ENCODE data around the gene ZNF614. TPM values are rescaled to one million over a fixed set of nuclear protein-coding genes. Genes with fewer than 3 reads are reported as not detected.

ZNF614 gene
- 7.8 and 8.4 TPM in 2 replicates for total RNA-seq

GRCh38 chr19:52028027-52028779 is at the start of gene ZNF614:
ZNF614 (minus strand) TSS chr19:52028379; CDS start chr19:52025745, 2,634 bp downstream.

DNA sequence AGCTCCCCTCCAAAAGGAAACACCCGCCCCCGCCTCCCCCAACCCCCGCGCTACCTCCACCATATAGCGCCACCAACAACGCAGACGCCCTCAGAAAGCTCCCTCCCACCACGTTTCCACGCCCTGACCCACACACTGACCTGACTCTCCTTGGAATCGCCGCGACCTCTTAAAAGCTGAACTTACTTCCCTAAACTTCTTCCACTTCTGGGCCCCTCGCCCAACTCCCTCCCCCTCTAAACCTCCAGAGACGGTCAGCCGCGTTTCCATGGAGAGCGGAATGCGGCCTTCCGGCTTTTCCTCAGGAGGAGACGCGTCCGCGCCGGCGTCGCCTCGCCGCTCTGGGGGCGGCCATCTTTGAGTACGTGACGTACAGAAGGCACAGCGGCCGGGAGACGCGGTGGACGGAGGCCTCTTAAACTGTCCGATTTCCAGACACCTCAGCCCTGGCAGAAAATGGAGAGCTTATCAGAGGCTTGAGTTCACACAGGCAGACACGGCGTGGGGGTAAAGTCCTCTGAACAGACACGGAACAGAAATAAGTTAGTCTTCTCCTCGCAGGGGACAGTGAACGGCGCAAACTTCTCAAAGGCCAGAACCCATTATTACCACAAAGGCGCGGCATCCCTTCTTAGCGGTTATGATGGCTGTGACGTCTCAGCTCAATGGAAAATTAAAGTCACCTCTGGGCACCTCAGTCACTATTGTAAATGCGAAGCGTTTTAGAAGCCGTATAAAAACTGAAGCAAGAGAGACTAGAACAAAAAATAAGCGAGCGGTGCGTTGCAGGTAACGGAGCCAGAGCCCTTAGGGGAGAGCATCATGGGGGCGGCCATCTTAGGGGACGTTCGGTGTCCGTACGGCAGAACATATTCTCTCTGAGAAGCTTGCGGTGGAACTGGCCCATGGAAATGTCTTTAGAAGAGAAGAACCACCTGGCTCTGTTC is 20.6 kb upstream of the ZNF614 start, which contains the start of gene ZNF432:
ZNF432 (minus strand) TSS at position 284 of the 947 bp plus-strand sequence. CDS start 1,970 bp downstream, outside the sequence.

DNA sequence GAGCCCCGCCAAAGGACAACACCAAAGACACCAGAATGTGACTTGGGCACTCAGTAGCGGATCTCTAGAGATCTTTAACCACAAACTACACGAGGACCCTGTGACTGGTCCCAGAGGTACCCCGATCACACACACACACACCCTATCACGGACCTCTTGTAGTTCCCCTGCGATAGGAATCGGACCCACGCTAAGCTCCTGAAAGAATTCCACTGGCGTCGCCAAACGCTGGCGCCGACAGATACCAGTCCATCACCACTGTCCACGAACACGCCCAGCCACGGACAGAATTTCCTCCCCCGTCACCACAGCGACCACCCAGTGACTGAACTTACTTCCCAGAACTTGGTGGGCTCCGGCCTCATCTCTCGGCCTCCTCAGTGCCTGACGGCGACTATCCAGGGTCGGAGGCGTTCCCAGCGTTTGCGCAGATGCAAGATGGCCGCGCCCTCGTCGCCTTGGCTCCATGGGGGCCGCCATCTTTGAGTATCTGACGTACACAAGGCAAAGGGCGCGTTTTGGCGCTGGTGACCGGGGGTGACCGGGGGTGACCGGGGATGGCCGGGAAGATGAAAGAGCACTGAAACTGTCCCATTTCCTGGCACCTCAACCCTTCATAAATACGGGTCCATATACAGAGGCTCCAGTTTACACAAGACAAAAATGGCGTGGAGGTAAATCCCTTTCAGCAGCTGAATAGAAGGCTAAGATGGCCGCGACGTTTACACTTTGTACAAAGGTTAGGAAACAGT is 20.2 kb downstream of the ZNF614 start, which contains the start of gene ZNF615:
ZNF615 (minus strand) TSS at position 406 of the 752 bp plus-strand sequence. CDS start 4,500 bp downstream, outside the sequence.

DNA sequence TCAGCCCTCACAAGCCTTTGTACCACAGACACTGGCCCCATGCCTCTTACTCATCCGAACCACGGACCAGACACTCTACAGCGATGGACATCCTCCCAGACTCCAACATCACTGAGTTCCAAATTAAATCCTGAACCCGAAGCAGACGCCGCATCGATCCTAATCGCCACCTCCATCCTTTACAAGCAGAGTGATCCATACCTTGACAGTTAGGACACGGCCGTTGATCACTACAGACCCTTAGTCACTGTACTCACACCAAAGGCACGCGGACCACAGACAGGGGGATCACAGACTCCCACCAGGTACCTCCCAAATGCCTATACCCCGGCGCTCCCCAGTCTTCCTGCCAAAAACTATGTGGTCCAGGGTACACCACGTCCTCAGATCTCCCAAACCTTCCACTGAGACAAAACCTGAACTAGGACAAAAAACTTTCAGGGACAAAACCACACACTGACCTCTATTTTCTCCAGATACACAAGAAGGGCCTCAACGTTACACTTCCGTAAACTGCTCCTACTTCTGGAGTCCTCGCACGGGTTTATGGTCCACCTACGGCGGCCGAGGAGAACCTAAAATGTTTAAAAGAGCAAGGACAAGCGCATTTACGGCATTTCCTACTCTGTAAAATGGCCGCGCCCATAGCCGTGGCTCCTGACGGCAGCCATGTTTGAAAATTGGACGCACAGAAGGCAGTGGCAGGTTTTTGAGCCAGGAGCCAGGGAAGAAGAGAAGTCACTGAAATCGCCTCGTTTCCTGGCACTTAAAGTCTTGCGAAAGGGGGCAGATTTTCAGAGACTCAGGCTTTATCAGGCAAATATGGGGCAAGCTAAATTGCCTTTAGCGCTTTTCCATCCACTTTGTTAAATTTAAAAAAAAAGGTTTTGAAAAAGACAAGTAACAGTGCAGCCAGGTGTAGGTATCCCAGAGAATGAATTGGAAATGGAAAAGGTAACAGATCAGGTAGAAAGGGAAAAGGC is 41.6 kb downstream of the ZNF614 start, which contains the start of gene ZNF350:
ZNF350 (minus strand) TSS at position 532 of the 983 bp plus-strand sequence. CDS start 12,480 bp downstream, outside the sequence.

Other genes with a start within 250 kb of the ZNF614 start
- gene FPR3, start 233.2 kb downstream of the ZNF614 start, total RNA-seq: under 0.01 TPM in 2 replicates
- gene ZNF577, start 140.4 kb downstream of the ZNF614 start, total RNA-seq: 5.3 and 10.3 TPM in 2 replicates
- 4.4 and 5.3 TPM in 2 replicates for gene ZNF649, start 123.4 kb downstream of the ZNF614 start, total RNA-seq
- gene ZNF613, start 100.9 kb downstream of the ZNF614 start, total RNA-seq: 6.9 and 7.0 TPM in 2 replicates
- gene ZNF350, start 41.5 kb downstream of the ZNF614 start, total RNA-seq: 10.2 and 11.8 TPM in 2 replicates
- gene ZNF615, start 20.2 kb downstream of the ZNF614 start, total RNA-seq: 10.8 and 11.7 TPM in 2 replicates
- gene ZNF432, start 20.5 kb upstream of the ZNF614 start, total RNA-seq: 5.8 and 9.3 TPM in 2 replicates
- 21.4 and 24.2 TPM in 2 replicates for gene ZNF841, start 67.4 kb upstream of the ZNF614 start, total RNA-seq
- gene ZNF616, start 111.6 kb upstream of the ZNF614 start, total RNA-seq: 9.4 and 12.1 TPM in 2 replicates
- 6.5 and 7.5 TPM in 2 replicates for gene ZNF836, start 143.2 kb upstream of the ZNF614 start, total RNA-seq
- gene PPP2R1A, start 161.7 kb upstream of the ZNF614 start, total RNA-seq: 83.5 and 112 TPM in 2 replicates
- 8.4 and 11.6 TPM in 2 replicates for gene ZNF766, start 241.2 kb upstream of the ZNF614 start, total RNA-seq